ENCODE data around the gene CIAO1. TPM values are rescaled to one million over a fixed set of nuclear protein-coding genes. Genes with fewer than 3 reads are reported as not detected.
A peak's percentile ranks its signal among the peaks of the same experiment; 100 is the strongest.

Gene CIAO1
- polyA plus RNA-seq, 6 donors from 2014 or later = 57.8 to 101 (median 92.2) TPM

- peaks cover 39 to 55% (median 50%) of the 10 kb centered on the region in 3 donors for H3K4me1 Mint-ChIP-seq
- ATAC-seq (ENCODE audit: low read depth in 2 of 2) (no peak), DNase-seq (no peak)
Observed at GRCh38 chr2:96305979-96306308, 39.9 kb downstream of the CIAO1 start.

GRCh38 chr2:96306370-96306769, 40.3 kb downstream of the CIAO1 start:
- no peaks in the 10 kb centered on the region for H3K9me3 Mint-ChIP-seq
- peaks cover 35 to 54% (median 46%) of the 10 kb centered on the region in 3 donors for H3K4me1 Mint-ChIP-seq
- DNase-seq (no peak), ATAC-seq (ENCODE audit: low read depth in 2 of 2) (no peak)
- H3K36me3 Mint-ChIP-seq = peaks cover 10 to 21% of the 10 kb centered on the region in 2 donors
- H3K4me3 Mint-ChIP-seq = peak overlapping the region; percentile 96 to 100 (median 100)
- H3K27me3 Mint-ChIP-seq = no peaks in the 10 kb centered on the region
- H3K27ac Mint-ChIP-seq = peak overlapping the region in 5 of 6 donors; percentile 27 to 100 (median 99)

More at GRCh38 chr2:96305979-96306308, 39.9 kb downstream of the CIAO1 start:
- H3K4me3 Mint-ChIP-seq = peak overlapping the region; percentile 96 to 100 (median 100)
- peak overlapping the region; percentile 99 to 100 (median 99) for H3K27ac Mint-ChIP-seq
- no peaks in the 10 kb centered on the region for H3K9me3 Mint-ChIP-seq
- peaks cover 14 to 26% of the 10 kb centered on the region in 2 donors for H3K36me3 Mint-ChIP-seq
- H3K27me3 Mint-ChIP-seq = no peaks in the 10 kb centered on the region

GRCh38 chr2:96308248-96308647, 42.2 kb downstream of the CIAO1 start:
- ATAC-seq (ENCODE audit: low read depth in 2 of 2) = no peak
- Mint-ChIP-seq H3K36me3 (peaks cover 0 to 6% of the 10 kb centered on the region in 2 donors), H3K27ac (no peak overlapping the region), H3K9me3 (no peaks in the 10 kb centered on the region), H3K27me3 (no peaks in the 10 kb centered on the region), H3K4me3 (peak overlapping the region in 2 of 8 donors; percentile 59 to 63), H3K4me1 (peaks cover 21 to 37% (median 29%) of the 10 kb centered on the region in 3 donors)
- DNase-seq = no peak

GRCh38 chr2:96315005-96315399, 49.0 kb downstream of the CIAO1 start:
- H3K9me3 Mint-ChIP-seq = no peaks in the 10 kb centered on the region
- DNase-seq = no peak
- no peak overlapping the region for H3K27ac Mint-ChIP-seq
- no peaks in the 10 kb centered on the region for H3K27me3 Mint-ChIP-seq
- H3K36me3 Mint-ChIP-seq = no peaks in the 10 kb centered on the region
- no peak for ATAC-seq (ENCODE audit: low read depth in 2 of 2)
- H3K4me3 Mint-ChIP-seq = no peak overlapping the region
- H3K4me1 Mint-ChIP-seq = peaks cover 15 to 33% (median 20%) of the 10 kb centered on the region in 3 donors

GRCh38 chr2:96315400-96316071, 49.5 kb downstream of the CIAO1 start:
- Mint-ChIP-seq H3K4me1 (peaks cover 16 to 38% (median 21%) of the 10 kb centered on the region in 3 donors), H3K4me3 (peak overlapping the region in 3 of 8 donors; percentile 3 to 36 (median 23)), H3K36me3 (no peaks in the 10 kb centered on the region), H3K9me3 (no peaks in the 10 kb centered on the region), H3K27ac (peak overlapping the region in 3 of 6 donors; percentile 33 to 81 (median 49)), H3K27me3 (no peaks in the 10 kb centered on the region)
- ATAC-seq (ENCODE audit: low read depth in 2 of 2) (no peak), DNase-seq (no peak)

DNA sequence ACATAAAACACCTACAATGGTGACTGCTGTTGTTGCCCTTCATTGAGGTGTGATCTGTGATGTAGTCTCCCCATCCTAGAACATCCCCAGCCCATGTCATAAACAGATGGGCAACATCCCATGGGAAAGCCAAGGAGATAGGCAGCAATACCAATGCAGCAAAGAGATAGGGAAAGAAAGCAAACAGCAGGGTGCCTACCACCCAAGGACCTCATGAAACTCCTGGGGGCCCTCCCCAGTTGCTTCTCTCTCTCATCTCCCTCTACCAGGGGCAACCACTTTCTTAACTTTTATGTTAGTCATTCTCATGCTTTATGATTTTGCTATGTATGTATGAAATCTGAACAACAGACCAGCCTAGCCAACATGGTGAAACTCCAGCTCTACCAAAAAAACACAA, 51.0 kb downstream of the CIAO1 start:
- peaks cover 22 to 48% (median 32%) of the 10 kb centered on the region in 3 donors for H3K4me1 Mint-ChIP-seq
- DNase-seq (no peak), ATAC-seq (ENCODE audit: low read depth in 2 of 2) (no peak)
- H3K27ac Mint-ChIP-seq = no peak overlapping the region
- H3K9me3 Mint-ChIP-seq = no peaks in the 10 kb centered on the region
- peak overlapping the region in 2 of 8 donors; percentile 37 to 73 for H3K4me3 Mint-ChIP-seq
- H3K36me3 Mint-ChIP-seq = no peaks in the 10 kb centered on the region
- no peaks in the 10 kb centered on the region for H3K27me3 Mint-ChIP-seq

GRCh38 chr2:96317584-96317997, 51.6 kb downstream of the CIAO1 start:
- peak overlapping the region in 1 of 6 donors; percentile 43 for H3K27ac Mint-ChIP-seq
- H3K36me3 Mint-ChIP-seq = no peaks in the 10 kb centered on the region
- DNase-seq (no peak), ATAC-seq (ENCODE audit: low read depth in 2 of 2) (no peak)
- H3K9me3 Mint-ChIP-seq = no peaks in the 10 kb centered on the region
- no peaks in the 10 kb centered on the region for H3K27me3 Mint-ChIP-seq
- no peak overlapping the region for H3K4me3 Mint-ChIP-seq
- peaks cover 24 to 54% (median 34%) of the 10 kb centered on the region in 3 donors for H3K4me1 Mint-ChIP-seq

- H3K4me3 Mint-ChIP-seq = peak overlapping the region in 2 of 8 donors; percentile 2 to 9
- no peaks in the 10 kb centered on the region for H3K36me3 Mint-ChIP-seq
- DNase-seq (no peak), ATAC-seq (ENCODE audit: low read depth in 2 of 2) (no peak)
- H3K27ac Mint-ChIP-seq = peak overlapping the region in 5 of 6 donors; percentile 3 to 86 (median 34)
- H3K9me3 Mint-ChIP-seq = no peaks in the 10 kb centered on the region
- peaks cover 30 to 60% (median 34%) of the 10 kb centered on the region in 3 donors for H3K4me1 Mint-ChIP-seq
- no peaks in the 10 kb centered on the region for H3K27me3 Mint-ChIP-seq
Observed at GRCh38 chr2:96318723-96319122, 52.7 kb downstream of the CIAO1 start.

GRCh38 chr2:96319396-96319795, 53.4 kb downstream of the CIAO1 start:
- ATAC-seq (ENCODE audit: low read depth in 2 of 2) = no peak
- no peaks in the 10 kb centered on the region for H3K9me3 Mint-ChIP-seq
- no peaks in the 10 kb centered on the region for H3K27me3 Mint-ChIP-seq
- DNase-seq = no peak
- peaks cover 30 to 60% (median 34%) of the 10 kb centered on the region in 3 donors for H3K4me1 Mint-ChIP-seq
- H3K4me3 Mint-ChIP-seq = peak overlapping the region in 1 of 8 donors; percentile 2
- peak overlapping the region in 5 of 6 donors; percentile 12 to 86 (median 34) for H3K27ac Mint-ChIP-seq
- no peaks in the 10 kb centered on the region for H3K36me3 Mint-ChIP-seq

DNA sequence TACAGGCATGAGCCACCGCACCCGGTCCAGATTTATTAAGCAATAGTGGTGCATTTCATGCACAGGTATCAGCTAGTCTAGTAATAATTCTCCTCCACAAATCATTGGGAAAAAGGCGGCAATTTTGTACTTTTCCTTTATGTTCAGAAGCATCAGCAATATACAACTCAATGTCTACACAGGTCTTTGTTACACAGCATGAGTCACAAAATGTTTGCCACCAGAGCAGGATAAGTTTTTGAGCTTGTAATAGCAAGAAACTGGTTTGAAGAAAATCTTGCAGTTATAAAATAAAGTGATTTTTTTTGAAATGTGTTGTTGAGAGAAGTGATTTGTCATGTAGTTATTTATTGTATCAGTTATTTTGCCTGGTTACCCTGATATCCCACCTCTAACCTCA, 54.3 kb downstream of the CIAO1 start:
- H3K4me3 Mint-ChIP-seq = peak overlapping the region; percentile 84 to 96 (median 92)
- peaks cover 36 to 64% (median 43%) of the 10 kb centered on the region in 3 donors for H3K4me1 Mint-ChIP-seq
- no peaks in the 10 kb centered on the region for H3K27me3 Mint-ChIP-seq
- H3K27ac Mint-ChIP-seq = peak overlapping the region in 2 of 6 donors; percentile 19 to 73
- no peaks in the 10 kb centered on the region for H3K9me3 Mint-ChIP-seq
- ATAC-seq (ENCODE audit: low read depth in 2 of 2) (no peak), DNase-seq (no peak)
- no peaks in the 10 kb centered on the region for H3K36me3 Mint-ChIP-seq

- peak overlapping the region; percentile 0 to 94 (median 58) for H3K27ac Mint-ChIP-seq
- peak overlapping the region; percentile 84 to 96 (median 92) for H3K4me3 Mint-ChIP-seq
- no peaks in the 10 kb centered on the region for H3K36me3 Mint-ChIP-seq
- H3K27me3 Mint-ChIP-seq = no peaks in the 10 kb centered on the region
- ATAC-seq (ENCODE audit: low read depth in 2 of 2) = peak; percentile 12 to 21
- peaks cover 40 to 64% (median 45%) of the 10 kb centered on the region in 3 donors for H3K4me1 Mint-ChIP-seq
- no peaks in the 10 kb centered on the region for H3K9me3 Mint-ChIP-seq
- DNase-seq = peak; percentile 29
Observed at GRCh38 chr2:96320728-96321622, 55.0 kb downstream of the CIAO1 start.
